ENCODE measurements around the gene UBE2U.

The UBE2U gene

GRCh38 chr1:64228167-64228957 lies 24.9 kb downstream of the UBE2U start:
- TF ChIP-seq CTCF (IDR thresholded peaks at IDR 0.05; ENCODE audit: low read depth, low read length) = no peak
- no peak overlapping the region for H3K4me3 ChIP-seq (ENCODE audit: low read depth, low read length)

- no peak overlapping the region for H3K4me3 ChIP-seq (ENCODE audit: low read depth, low read length)
- no peak for TF ChIP-seq CTCF (IDR thresholded peaks at IDR 0.05; ENCODE audit: low read depth, low read length)
Measured at GRCh38 chr1:64229307-64229706, 25.9 kb downstream of the UBE2U start.

- TF ChIP-seq CTCF (IDR thresholded peaks at IDR 0.05; ENCODE audit: low read depth, low read length) = no peak
- H3K4me3 ChIP-seq (ENCODE audit: low read depth, low read length) = no peak overlapping the region
Measured at GRCh38 chr1:64231153-64231552, 27.7 kb downstream of the UBE2U start.

GRCh38 chr1:64231654-64232053 lies 28.2 kb downstream of the UBE2U start:
- H3K4me3 ChIP-seq (ENCODE audit: low read depth, low read length) = no peak overlapping the region
- no peak for TF ChIP-seq CTCF (IDR thresholded peaks at IDR 0.05; ENCODE audit: low read depth, low read length)

GRCh38 chr1:64234714-64235113 lies 31.3 kb downstream of the UBE2U start:
- no peak for TF ChIP-seq CTCF (IDR thresholded peaks at IDR 0.05; ENCODE audit: low read depth, low read length)
- H3K4me3 ChIP-seq (ENCODE audit: low read depth, low read length) = no peak overlapping the region

- TF ChIP-seq CTCF (IDR thresholded peaks at IDR 0.05; ENCODE audit: low read depth, low read length) = no peak
- no peak overlapping the region for H3K4me3 ChIP-seq (ENCODE audit: low read depth, low read length)
Measured at GRCh38 chr1:64235181-64235580, 31.8 kb downstream of the UBE2U start.

- no peak for TF ChIP-seq CTCF (IDR thresholded peaks at IDR 0.05; ENCODE audit: low read depth, low read length)
Measured at GRCh38 chr1:64235910-64236309, 32.5 kb downstream of the UBE2U start.

More at GRCh38 chr1:64235910-64236309, 32.5 kb downstream of the UBE2U start:
- no peak overlapping the region for H3K4me3 ChIP-seq (ENCODE audit: low read depth, low read length)
